ENCODE results near the gene EIF2B2.

DNA sequence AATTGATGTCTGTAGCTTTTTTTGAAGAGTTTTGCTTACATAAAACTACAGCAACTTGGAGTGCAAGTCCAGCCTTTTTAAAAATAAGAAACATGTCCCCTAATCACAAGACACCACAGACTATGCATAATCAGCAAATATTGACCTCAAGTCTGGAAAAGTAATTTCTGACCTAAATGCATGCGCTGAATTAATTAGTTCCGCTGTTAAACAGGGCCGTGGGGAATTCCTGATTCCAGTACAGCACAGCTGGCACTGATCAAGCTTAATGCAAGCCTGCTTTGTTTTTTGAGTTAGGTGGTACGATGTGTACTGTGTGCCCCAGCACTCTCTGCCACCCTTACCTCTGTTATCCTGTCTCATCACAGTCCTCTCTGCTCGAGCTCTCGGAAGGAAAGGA is 39.3 kb downstream of the EIF2B2 start:
- TF ChIP-seq, protein P1, sequence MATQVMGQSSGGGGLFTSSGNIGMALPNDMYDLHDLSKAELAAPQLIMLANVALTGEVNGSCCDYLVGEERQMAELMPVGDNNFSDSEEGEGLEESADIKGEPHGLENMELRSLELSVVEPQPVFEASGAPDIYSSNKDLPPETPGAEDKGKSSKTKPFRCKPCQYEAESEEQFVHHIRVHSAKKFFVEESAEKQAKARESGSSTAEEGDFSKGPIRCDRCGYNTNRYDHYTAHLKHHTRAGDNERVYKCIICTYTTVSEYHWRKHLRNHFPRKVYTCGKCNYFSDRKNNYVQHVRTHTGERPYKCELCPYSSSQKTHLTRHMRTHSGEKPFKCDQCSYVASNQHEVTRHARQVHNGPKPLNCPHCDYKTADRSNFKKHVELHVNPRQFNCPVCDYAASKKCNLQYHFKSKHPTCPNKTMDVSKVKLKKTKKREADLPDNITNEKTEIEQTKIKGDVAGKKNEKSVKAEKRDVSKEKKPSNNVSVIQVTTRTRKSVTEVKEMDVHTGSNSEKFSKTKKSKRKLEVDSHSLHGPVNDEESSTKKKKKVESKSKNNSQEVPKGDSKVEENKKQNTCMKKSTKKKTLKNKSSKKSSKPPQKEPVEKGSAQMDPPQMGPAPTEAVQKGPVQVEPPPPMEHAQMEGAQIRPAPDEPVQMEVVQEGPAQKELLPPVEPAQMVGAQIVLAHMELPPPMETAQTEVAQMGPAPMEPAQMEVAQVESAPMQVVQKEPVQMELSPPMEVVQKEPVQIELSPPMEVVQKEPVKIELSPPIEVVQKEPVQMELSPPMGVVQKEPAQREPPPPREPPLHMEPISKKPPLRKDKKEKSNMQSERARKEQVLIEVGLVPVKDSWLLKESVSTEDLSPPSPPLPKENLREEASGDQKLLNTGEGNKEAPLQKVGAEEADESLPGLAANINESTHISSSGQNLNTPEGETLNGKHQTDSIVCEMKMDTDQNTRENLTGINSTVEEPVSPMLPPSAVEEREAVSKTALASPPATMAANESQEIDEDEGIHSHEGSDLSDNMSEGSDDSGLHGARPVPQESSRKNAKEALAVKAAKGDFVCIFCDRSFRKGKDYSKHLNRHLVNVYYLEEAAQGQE (IDR thresholded peaks at IDR 0.05; ENCODE audit: insufficient read depth in 1 of 2, low read depth in 2 of 2, low read length in 2 of 2) = no peak
- no peak for TF ChIP-seq POLR2AphosphoS5 (IDR thresholded peaks at IDR 0.05; ENCODE audit: low read depth, low read length)

Data from PFSK-1 (cell line).